ENCODE measurements around the gene TMEM179. TPM values are rescaled to one million over a fixed set of nuclear protein-coding genes. Genes with fewer than 3 reads are reported as not detected.

Gene TMEM179
- total RNA-seq, 1 donor from 2014 or later = not detected

DNA sequence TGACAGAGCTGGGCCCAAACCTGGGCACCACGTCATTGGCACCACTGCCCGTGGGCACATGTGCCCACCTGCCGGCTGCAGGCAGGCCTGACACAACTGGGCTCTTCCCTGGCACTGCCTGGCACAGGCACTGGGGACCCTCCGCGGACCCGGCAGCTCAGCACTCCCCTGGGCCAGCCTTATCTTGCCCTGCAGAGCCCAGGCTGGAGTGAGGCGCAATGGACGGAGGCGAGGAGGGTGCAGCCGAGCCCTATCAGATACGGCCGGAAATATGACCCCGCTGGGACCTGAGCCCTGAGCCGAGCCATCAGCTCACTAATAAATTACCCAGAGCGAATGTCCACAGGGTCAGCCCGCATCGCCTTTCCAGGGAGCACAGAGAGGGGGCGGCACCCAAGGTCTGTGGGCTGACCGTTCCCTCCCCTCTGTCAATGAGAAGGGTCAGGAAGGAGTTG lies 26.7 kb downstream of the TMEM179 start:
- Histone ChIP-seq H3K4me1 (no peaks in the 10 kb centered on the region), H3K27ac (no peak overlapping the region), H3K4me3 (no peak overlapping the region), H3K36me3 (no peaks in the 10 kb centered on the region), H3K27me3 (peaks cover 16% of the 10 kb centered on the region), H3K9me3 (no peaks in the 10 kb centered on the region)
- ATAC-seq (no peak), DNase-seq (no peak)
- TF ChIP-seq, protein P1, sequence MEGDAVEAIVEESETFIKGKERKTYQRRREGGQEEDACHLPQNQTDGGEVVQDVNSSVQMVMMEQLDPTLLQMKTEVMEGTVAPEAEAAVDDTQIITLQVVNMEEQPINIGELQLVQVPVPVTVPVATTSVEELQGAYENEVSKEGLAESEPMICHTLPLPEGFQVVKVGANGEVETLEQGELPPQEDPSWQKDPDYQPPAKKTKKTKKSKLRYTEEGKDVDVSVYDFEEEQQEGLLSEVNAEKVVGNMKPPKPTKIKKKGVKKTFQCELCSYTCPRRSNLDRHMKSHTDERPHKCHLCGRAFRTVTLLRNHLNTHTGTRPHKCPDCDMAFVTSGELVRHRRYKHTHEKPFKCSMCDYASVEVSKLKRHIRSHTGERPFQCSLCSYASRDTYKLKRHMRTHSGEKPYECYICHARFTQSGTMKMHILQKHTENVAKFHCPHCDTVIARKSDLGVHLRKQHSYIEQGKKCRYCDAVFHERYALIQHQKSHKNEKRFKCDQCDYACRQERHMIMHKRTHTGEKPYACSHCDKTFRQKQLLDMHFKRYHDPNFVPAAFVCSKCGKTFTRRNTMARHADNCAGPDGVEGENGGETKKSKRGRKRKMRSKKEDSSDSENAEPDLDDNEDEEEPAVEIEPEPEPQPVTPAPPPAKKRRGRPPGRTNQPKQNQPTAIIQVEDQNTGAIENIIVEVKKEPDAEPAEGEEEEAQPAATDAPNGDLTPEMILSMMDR (IDR thresholded peaks at IDR 0.05) = no peak
- intact Hi-C loops (cut with DNase I) = no loop called here

DNA sequence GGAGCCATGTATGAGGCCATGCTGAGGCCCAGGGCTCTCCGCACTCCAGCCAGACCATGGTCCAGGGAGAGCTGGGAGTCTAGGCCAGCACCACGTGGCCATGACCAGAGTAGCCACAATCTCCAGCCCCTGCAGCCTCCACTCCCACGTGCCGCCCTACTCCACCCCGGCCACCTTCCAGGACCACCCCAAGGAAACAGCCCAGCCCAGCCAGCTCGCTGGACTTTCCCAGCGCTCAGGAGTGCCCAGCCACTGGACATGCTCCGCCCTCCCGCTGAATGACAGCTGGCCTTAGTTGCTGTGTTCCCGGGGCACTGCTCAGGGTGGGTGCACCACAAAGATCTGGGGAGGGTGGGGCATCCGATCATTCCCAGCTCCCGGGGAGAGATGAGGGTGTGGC lies 27.1 kb downstream of the TMEM179 start:
- ATAC-seq (no peak), DNase-seq (no peak)
- TF ChIP-seq, protein P1 (IDR thresholded peaks at IDR 0.05) = no peak
- no peak overlapping the region for H3K4me3 ChIP-seq
- no peaks in the 10 kb centered on the region for H3K4me1 ChIP-seq
- peaks cover 16% of the 10 kb centered on the region for H3K27me3 ChIP-seq
- H3K27ac ChIP-seq = no peak overlapping the region
- H3K36me3 ChIP-seq = no peaks in the 10 kb centered on the region
- intact Hi-C loops (cut with DNase I) = no loop called here
- no peaks in the 10 kb centered on the region for H3K9me3 ChIP-seq

DNA sequence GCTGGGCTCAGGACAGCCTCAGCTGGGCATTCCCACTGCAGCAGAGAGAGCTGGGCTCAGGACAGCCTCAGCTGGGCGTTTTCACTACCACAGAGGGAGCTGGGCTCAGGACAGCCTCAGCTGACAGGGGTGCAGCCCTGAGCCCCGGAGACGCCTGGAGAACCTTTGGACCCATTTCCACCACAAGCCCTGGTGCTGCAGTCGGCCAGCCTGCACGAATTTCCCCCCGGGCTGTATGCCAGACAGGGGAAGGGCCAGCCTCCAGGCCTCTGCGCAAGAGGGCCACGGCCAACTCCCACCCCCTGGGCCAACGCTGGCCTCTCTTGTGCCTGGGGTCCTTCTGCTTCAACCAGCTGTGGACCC lies 27.6 kb downstream of the TMEM179 start:
- Histone ChIP-seq H3K27ac (no peak overlapping the region), H3K9me3 (no peaks in the 10 kb centered on the region), H3K4me3 (no peak overlapping the region), H3K27me3 (peaks cover 16% of the 10 kb centered on the region), H3K4me1 (no peaks in the 10 kb centered on the region), H3K36me3 (no peaks in the 10 kb centered on the region)
- intact Hi-C loops (cut with DNase I) = no loop called here
- ATAC-seq (no peak), DNase-seq (no peak)
- TF ChIP-seq, protein P1 (IDR thresholded peaks at IDR 0.05) = no peak

DNA sequence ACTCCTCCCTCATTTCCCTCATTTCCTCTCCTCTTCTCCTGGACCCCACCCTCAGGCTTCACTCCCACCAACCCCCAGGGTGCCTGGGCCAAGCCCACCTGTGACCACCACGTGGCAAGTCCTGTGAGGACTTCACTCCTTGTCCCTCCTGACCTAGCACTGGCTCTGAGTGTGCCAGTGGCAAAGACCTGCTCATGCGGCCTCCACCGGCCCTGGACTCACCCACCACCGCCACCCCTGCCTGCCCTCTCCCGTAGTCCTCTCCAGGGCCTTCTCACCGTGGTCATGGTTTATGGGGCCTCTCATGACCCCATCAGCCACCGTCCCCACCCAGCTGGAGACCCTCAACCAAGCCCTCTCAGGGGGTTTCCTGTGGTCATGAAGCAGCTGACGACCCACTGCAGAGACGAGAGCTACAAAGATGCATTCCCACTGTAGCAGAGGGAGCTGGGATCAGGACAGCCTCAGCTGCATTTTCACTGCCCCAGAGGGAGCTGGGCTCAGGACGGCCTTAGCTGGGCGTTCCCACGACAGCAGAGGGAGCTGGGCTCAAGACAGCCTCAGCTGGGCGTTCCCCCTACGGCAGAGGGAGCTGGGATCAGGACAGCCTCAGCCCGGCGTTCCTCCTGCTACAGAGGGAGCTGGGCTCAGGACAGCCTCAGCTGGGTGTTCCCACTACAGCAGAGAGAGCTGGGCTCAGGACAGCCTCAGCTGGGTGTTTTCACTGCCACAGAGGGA lies 28.2 kb downstream of the TMEM179 start:
- intact Hi-C loops (cut with DNase I) = no loop called here

DNA sequence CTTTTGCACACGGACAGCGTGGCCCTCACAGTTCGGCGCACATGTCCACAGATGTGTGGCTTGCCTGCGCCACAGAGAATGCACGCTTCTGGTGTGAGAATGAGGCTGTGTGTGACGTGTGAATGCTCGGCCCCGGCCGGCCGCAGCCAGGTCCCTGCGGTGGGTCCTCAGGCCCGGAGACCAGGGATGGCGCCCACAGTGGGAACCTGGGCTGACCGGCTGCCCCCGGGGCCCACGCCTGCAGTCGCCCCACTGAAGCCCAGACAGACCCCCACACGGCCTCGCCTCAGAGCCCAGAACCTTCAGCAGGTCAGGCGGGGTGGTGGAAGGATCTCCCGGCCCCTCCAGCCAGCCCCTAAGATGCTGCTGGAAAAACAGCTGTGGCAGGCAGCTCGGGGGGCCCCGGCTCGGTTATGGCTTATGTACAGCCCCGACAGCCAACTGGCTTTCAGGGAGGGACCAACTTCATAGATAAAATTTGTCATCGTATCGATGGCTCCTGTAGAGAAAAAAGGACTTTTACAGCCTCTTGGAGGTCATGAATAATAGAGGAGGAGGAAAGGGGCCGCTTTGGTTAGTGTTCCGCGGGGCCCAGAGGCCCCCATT lies 29.5 kb downstream of the TMEM179 start:
- Histone ChIP-seq H3K27me3 (peaks cover 11% of the 10 kb centered on the region), H3K9me3 (no peaks in the 10 kb centered on the region), H3K36me3 (no peaks in the 10 kb centered on the region), H3K4me1 (no peaks in the 10 kb centered on the region), H3K4me3 (no peak overlapping the region), H3K27ac (no peak overlapping the region)
- DNase-seq (no peak), ATAC-seq (no peak)
- intact Hi-C loops (cut with DNase I) = no loop called here
- TF ChIP-seq, protein P1 (IDR thresholded peaks at IDR 0.05) = no peak

More for the DNA sequence above, 28.2 kb downstream of the TMEM179 start:
- no peak for ATAC-seq
- Histone ChIP-seq H3K27me3 (peaks cover 16% of the 10 kb centered on the region), H3K4me3 (no peak overlapping the region), H3K27ac (no peak overlapping the region), H3K9me3 (no peaks in the 10 kb centered on the region), H3K4me1 (no peaks in the 10 kb centered on the region), H3K36me3 (no peaks in the 10 kb centered on the region)
- TF ChIP-seq, protein P1 (IDR thresholded peaks at IDR 0.05) = no peak
- no peak for DNase-seq

Data from upper lobe of right lung (tissue), 1 donor.